HG02642 (cell line): ENCODE measurements around the gene DSP.

Experiments
- ATAC-seq: cut with Tn5 transposase; IDR thresholded peaks from one replicate; pipeline ENCODE4 v1.9.1; 2021; ENCODE audit warnings: mild to moderate bottlenecking; ENCODE audit not compliant: unreplicated experiment, poor library complexity

The DSP gene

DNA sequence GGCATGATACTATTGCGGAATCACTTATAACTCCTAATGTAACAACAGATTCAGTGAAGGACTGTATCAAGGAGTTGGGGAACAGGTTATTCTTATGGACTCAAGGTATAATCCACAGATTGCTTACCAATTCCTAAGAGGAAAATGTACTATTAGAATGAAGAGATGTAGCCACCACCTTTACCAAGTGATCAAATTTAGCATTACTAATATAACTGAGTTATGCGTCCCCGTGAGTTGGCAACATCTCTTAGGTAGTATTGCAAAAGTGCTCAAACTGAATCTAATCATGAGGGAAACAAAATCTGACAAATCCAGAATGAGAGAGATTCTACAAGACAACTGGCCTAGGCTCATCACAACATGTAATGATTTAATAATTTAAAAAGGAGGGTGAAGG is 47.8 kb downstream of the DSP start:
- ATAC-seq, result no peak

DNA sequence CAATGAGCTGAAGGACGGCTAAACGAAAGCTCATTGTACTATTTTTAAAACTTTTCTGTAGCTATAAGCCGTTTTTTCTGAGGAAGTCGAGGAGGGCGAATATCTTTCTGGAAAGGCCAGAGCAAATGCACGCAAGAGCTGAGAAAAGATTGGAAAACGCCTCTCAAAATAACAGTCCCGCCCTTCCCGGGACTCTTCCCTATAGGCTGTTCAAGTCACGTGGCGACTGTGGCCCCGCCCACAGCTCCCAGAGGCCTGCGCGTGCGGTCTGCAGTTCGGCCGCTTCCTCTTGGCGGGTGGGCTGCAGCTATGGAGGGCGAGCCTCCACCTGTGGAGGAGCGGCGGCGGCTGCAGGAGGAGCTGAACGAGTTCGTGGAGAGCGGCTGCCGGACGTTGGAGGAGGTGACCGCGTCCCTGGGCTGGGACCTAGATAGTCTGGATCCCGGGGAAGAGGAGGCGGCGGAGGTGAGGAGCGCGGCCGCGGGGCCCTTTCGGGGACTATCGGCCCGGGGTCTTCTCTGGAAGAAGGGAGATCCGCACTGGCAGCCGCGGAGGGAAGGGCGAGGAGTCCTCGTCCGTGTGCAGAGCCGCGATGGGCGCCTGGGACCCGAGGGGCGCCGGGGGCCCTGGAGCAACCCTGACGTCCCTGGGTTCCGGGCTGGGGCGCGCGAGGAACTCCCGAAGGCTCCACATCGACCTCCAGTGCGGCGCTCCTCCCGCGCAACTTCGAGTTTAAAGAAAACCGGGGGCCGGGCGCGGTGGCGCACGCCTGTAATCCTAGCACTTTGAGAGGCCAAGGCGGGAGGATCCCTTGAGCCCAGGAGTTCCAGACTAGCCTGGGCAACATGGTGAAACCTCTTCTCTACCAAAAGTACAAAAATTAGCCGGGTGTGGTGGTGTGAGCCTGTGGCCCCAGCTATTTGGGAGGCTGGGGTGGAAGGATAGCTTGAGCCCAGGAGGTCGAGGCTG is 48.8 kb downstream of the DSP start, which contains the start of gene SNRNP48:
Gene SNRNP48 (plus strand): TSS at position 250 of the 969 bp plus-strand sequence. CDS start 60 bp downstream, at position 310.
- peak; percentile 100 for ATAC-seq

- ATAC-seq, result no peak
These were observed 49.4 kb downstream of the DSP start for GRCh38 chr6:7590918-7591302.

DNA sequence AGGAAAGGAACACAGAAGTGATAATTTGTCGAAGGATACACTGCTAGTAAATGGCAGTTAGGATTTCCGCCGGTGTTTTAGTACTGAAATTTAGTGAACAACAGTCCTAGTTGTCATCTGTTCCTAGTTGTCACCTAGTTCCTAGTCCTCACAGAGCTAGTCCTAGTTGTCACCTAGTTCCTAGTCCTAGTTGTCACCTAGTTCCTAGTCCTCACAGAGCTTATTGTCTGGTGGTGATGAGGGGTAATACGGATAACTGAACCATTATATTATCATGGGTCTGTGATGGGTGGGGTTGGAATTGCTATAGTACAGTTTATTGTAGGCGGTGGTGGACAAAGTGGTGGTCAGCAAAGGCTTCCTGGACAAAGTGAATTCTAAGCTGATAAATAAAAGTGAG is 50.3 kb downstream of the DSP start:
- no peak for ATAC-seq

DNA sequence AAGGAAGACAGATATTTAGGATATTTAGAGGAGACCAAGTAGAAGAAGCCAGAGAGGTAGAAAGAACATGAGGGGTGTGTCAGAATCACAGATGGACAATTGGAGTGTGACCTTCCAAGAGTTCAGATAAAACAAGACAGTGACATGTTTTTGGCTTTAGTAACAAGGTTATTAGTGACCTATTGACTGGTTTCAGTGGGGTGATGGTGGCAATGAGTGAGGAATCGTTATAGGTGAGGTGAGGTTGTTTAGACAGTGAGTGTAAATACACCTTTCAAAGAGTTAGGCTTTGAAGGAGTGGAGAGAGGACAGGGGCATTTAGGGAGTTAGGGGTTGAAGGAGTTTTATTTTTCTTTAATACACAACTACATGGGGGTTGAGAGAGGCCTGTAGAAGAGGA is 51.8 kb downstream of the DSP start:
- no peak for ATAC-seq

DNA sequence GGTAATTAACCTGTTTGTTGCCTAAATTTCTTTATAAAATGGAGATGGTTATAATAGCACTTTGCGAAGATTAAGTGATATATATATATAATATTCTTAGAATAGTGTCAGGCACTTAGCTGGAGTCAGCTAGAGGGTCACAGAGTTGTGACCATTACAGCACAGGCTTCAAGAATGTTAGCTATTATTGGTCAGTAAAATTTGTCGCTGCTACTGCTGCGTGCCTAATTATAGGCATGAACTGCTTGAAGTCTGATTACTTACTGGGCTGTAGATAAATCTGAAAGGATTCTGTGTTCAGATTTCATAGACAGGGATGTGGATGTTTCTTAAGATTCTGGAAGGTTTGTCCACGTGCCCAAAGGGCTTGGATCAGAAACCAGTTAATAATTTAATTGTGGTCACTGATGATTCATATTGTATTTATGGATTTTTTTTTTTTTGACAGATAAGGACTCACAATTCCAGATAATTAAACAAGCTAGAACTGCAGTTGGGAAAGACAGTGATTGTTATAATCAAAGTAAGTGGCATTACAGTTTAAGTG is 53.2 kb downstream of the DSP start:
- ATAC-seq, result no peak

- no peak for ATAC-seq
These were observed 62.5 kb downstream of the DSP start for GRCh38 chr6:7604003-7604402.

GRCh38 chr6:7604506-7604905 is 63.0 kb downstream of the DSP start:
- ATAC-seq, result no peak

- no peak for ATAC-seq
These were observed 74.3 kb downstream of the DSP start for GRCh38 chr6:7615611-7616383.

GRCh38 chr6:7617801-7618764 is 76.6 kb downstream of the DSP start:
- peak; percentile 73 for ATAC-seq

- no peak for ATAC-seq
These were observed 80.3 kb downstream of the DSP start for GRCh38 chr6:7621761-7622160.

DNA sequence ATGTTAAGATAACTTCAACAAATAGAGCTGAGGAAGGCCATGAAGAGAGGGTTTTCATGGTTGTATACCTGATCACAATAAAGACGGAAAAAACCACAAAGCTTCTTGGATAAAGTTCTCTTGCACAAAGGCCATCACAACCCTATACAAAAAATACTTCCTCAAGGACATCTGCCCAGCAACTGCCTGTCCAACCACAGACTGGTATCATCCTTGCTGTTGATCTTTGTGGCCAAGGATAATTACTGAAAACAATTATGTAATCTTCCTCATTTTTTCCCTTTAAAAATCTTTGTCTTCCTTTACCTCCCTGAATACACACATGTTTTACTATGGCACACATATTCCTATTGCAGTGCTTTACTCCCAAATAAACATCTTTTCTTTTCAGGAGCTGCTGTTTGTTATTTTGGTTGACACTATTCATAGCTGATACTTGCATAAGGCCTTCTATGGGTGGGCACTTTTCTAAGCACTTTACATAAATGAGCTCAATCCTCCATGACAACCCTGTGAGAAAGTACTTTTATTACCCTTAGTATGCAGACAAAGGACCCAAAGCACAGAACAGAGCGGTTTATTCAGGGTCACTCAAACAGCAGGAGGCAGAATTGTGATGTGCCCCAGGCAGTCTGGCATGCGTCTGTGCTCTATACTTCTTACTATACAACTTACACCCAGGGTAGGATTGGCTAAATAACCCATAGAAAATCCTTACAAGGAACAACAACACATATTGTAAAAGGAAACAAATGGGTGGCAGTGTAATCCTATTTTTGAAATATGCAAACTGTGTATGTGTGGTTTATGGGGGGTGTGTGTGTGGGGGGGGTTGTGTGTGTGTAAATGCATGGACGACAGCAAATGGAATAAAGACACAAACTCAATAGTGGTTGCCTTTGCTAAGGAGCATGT is 83.6 kb downstream of the DSP start:
- no peak for ATAC-seq

DNA sequence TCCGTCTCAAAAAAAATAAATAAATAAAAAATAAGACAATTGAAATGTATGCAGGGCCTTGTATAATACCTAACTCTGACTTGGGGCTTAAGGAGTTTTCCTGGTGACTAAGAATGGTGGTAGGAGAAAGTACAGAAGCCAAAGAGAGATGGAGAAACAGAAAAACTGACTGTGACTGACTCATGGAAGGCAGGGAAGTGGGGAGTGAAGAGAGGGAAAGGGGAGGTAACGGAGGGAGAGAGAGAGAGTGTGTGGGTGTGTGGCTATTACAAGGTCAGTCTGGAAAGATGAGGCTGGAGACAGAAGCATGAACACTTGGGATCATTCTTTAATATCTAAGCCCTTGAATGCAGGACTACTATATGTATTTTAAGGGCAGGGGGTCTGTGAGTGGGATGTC is 87.0 kb downstream of the DSP start:
- ATAC-seq, result no peak

GRCh38 chr6:7628909-7629308 is 87.4 kb downstream of the DSP start:
- no peak for ATAC-seq

DNA sequence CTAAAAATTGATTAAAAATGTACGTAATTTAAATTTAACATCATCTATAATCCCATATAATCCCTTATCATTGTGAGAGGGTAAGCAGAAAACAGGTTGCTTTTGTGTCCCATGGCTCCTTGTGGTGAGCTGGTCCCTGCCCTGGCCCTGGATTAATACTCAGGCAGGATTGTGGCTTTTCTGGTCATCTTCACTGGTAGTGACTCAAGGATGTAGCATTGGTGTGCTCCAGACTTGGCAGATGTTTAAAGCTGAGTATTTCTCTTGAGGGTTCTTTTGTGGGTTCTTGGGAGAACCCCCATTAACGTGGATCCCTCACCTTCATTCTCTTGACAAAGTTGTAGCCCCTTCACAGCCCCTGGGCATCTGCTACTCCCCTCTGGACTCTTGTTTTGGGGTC is 87.8 kb downstream of the DSP start:
- ATAC-seq, result no peak

GRCh38 chr6:7630792-7631191 is 89.3 kb downstream of the DSP start:
- no peak for ATAC-seq

- no peak for ATAC-seq
These were observed 90.0 kb downstream of the DSP start for GRCh38 chr6:7631466-7631865.

GRCh38 chr6:7632501-7633290 is 91.2 kb downstream of the DSP start:
- ATAC-seq, result no peak
